ENCODE results near the gene RNF5.

DNA sequence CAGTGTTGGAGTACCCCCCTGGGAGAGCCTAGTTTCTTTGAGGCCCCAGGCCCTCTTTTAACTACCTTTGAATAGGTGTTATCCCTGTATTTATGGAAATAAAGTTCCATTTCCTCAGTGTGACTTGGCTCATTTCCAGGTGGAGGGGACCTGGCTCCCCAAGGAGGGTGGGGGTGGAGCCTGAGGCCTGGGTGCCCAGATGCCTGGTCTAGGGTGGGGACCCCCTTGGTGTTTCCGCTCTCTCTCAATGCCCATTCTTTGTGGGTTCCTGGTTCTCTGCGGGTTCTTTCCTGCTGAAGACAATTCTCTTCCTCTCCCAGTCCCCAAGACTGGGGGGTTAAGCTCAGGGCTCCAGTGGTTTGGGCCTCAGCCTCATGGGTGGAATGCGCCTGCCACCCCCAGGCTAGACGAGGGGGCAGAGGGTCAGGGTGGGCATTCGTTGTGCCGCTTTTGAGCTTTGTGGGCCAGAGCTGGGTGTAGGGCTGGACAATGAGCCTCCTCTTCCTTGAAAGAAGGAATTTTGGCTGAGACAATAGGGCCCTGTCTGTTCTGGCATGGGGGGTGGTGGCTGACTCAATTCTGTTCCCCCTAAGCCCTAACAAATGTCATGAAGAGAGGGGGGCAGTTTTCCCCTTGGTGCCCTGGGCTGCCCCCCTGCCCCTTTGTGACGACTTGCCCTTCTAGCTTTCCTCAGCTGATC, 14.5 kb upstream of the RNF5 start:
- TF ChIP-seq, protein P1, sequence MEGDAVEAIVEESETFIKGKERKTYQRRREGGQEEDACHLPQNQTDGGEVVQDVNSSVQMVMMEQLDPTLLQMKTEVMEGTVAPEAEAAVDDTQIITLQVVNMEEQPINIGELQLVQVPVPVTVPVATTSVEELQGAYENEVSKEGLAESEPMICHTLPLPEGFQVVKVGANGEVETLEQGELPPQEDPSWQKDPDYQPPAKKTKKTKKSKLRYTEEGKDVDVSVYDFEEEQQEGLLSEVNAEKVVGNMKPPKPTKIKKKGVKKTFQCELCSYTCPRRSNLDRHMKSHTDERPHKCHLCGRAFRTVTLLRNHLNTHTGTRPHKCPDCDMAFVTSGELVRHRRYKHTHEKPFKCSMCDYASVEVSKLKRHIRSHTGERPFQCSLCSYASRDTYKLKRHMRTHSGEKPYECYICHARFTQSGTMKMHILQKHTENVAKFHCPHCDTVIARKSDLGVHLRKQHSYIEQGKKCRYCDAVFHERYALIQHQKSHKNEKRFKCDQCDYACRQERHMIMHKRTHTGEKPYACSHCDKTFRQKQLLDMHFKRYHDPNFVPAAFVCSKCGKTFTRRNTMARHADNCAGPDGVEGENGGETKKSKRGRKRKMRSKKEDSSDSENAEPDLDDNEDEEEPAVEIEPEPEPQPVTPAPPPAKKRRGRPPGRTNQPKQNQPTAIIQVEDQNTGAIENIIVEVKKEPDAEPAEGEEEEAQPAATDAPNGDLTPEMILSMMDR (IDR thresholded peaks at IDR 0.05): no peak
- no peak for TF ChIP-seq EZH2 (IDR thresholded peaks at IDR 0.05; ENCODE audit: borderline replicate concordance, insufficient read depth, low read depth, low read length, poor library complexity, severe bottlenecking)

All from B cell (primary cell).